ENCODE results near the gene GPR12.
"Not testable (repeated sequence)": the region's sequence is repeated elsewhere in the genome, so short reads cannot be mapped to it uniquely, and the experiment has no call there.

The GPR12 gene

DNA sequence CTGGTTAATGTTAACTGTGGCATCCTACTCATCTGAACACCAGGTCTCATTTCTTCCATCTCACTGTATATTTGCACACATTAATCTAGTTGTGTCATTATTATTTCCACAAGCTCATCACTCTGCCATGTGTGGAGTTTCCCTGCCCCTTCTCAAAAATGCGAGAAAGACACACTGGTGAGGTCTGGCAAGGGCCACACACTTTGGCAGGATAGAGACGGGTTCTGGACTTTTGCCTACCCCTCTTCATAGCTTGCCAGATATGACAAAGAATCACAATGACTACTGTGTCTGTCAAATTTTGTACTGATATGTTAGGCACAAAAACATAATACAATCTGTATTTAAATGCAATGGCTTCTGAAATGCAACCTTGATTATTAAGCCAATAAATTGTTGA lies 12.9 kb downstream of the GPR12 start:
- DNase-seq (ENCODE audit: low spot score), result no peak

DNA sequence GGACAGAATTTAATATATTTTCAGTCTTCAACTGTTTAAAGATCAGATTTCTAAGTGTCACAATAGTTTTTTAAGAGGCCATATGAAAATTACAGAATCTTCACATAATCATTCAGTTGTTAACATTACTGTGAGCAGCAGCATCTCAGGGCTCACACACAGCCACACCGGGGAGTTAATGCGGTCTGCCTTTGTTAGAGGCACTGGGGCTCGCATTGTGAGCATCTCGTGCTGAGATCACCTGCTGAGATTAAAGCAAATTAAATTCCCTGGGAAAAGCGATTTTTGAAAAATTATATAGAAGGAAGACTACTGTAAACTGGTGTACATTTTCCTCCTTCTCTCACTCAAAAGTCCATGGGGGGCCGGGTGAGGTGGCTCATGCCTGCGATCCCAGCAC lies 16.6 kb downstream of the GPR12 start:
- DNase-seq (ENCODE audit: low spot score), result no peak

DNA sequence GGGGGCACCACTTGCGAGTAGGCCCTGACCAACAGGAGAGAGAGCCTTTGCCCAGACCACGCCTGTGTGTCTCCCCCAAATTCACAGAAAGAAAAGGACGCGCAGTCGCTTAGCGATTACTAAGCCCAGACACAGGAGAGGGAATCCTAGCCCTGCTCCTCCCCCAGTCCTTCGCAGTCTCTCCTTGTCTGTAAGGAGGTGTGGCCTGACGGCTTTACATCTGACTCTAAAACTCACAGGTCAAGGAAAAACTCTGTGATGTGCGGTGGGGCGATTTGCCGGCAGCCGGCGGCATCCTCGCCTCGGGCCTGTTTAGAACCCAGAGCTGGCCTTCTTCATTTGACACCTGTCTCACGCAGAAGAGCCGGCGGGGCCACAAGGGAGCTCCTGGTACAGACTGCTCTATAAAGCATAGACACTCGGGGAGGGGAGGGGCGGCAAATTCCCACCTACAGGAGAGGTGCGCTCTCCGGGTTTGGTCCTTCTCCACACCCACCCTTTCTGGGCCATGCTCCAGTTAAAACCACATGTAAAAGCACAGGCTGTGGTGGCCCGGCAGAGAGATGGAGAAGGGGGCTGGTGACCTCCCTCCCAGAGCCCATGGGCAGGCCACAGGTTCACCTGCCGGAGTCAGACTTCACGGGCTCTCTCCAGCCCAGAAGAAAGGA lies 17.8 kb downstream of the GPR12 start:
- DNase-seq (ENCODE audit: low spot score), result no peak

DNA sequence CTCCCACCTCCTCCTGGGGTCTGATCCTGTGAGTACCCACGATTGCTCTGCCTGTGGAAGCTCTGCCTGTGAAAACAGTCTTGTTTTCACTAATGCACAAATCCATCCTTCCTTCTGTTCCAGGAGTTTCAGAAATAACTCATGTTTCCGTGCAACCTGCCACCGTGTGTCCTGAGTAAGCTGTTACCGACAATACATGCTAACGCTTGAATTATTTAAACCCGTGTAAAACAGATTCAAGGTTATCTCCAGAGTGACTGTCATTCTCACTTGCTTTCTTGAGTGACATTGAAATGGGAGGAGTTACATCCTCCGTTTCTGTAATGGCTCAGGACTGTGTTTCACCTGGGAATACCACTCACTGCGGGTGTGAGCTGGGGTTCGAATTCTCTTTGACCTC lies 24.9 kb downstream of the GPR12 start:
- no peak for DNase-seq (ENCODE audit: low spot score)

- no peak for DNase-seq (ENCODE audit: low spot score)
Observed at GRCh38 chr13:26727633-26728032, 33.0 kb downstream of the GPR12 start.

DNA sequence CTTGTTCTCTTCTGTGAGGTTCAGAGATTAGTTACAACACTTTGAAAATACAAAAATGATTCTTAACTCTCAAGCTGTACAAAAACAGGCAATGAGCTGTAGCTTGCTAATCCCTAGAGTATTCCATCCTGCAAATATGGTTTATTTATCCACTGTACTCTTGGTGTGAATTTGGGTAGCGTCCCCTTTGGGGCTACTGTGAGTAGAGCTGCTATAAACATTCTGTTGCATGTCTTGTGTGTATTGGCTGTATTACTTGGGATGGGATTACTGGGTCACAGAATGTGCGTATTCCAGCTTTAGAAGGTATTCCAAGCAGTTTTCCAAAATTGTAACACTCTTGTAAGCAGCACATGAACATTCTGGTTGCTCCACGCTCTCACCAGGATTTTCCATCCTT lies 33.5 kb downstream of the GPR12 start:
- no peak for DNase-seq (ENCODE audit: low spot score)

GRCh38 chr13:26726684-26727083 lies 33.9 kb downstream of the GPR12 start:
- DNase-seq (ENCODE audit: low spot score), result no peak

GRCh38 chr13:26723620-26724019 lies 37.0 kb downstream of the GPR12 start:
- DNase-seq (ENCODE audit: low spot score), result not testable (repeated sequence)

DNA sequence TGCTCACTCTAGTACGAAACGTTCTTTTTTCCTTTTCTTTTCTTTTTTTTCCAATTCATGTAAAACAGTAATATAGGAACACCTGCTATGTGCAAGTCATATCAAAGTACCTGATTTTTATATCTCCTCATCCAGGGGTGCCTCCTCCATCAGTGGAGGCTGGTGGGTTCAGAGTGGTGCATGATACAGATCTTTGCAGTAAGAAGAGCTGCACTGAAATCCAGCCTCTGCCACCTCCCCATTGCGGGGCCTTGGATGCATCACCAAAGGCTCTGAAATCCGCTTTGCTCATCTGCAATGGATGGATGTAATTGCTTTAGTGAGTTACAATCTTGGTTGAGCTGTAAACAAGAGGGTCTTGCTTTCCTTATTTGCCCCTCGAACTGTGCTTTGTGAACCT lies 38.3 kb downstream of the GPR12 start:
- DNase-seq (ENCODE audit: low spot score), result no peak

DNA sequence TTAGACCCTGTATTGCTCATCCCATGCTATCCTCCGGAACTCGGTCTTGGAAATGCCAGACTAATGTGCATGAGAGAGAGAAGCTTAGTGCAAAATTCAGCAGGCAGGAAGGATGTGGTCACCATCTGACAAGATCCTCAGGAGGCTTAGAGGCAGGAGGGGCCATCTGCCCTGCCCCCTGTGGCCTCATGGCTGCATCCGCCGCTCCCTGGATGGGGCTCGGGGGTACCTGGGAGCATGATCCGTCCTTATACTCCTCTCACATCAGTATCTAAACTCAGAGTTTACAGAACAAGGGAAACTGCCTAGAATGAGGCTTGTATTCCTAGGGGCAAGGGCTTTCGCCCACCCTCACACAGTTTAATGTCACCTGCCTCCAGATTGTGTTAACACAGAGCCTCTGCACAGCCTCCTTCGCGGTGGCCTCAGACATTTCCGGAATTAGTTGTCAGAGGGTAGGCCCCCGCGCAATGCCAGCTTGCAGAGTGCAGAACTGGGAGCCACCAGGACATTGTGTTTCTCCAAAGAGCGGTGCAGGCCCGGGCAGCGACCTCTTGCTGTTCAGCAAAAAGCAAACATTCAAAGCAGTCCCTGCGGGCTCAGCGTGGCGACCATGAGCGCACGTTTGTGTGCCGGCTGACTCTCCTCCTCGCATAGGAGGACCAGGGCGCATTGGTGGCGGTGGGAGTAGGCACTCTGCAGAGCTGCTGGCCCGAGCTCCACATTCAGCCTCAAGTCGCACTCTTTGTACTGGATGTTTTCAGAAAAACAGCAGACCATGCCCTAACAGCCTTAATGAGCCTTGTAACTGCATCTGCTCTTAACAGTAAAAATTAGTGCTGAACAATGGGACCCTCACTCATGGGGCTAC lies 39.1 kb downstream of the GPR12 start:
- peak; percentile 71 for DNase-seq (ENCODE audit: low spot score)

- DNase-seq (ENCODE audit: low spot score), result peak; percentile 53
Observed at GRCh38 chr13:26719356-26719945, 41.1 kb downstream of the GPR12 start.

DNA sequence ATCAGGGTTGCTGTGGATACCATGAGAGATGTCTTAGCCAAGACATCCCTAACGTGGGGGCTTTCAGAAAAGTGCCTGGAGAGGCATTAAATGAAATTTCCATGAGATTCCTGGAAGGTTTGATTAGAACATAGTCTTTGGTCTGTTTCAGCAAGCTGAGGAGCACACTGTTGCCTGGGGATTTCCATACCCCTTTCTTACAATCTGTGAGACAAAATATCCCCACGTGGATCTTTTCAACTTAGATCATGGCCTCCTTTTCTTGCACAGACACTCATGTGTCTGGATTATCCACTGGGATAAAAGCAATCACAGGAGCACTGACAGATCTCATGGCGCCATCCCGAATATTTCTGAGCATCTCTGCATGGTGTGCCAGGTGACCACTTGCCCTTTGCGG lies 41.7 kb downstream of the GPR12 start:
- DNase-seq (ENCODE audit: low spot score), result no peak

DNA sequence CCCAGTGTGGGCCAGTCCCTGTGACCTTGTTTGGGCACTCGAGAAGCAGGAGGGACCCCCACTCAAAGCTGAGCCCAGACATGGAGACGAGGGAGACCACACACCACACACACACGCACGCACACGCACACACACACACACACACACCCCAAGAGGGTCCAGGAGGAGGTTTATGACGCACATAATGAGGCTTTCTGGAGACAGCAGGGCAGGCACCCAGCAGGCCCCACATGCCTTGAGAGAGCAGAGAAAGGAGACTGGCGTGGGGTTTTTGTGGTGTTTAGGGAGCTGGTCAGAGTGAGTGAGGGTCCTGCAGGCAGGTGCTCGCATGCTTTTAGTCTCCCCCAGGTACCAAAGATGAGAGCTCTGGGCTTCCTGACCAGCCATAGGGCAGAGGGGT lies 42.4 kb downstream of the GPR12 start:
- DNase-seq (ENCODE audit: low spot score), result no peak

- DNase-seq (ENCODE audit: low spot score), result no peak
Observed at GRCh38 chr13:26716984-26717383, 43.6 kb downstream of the GPR12 start.

DNA sequence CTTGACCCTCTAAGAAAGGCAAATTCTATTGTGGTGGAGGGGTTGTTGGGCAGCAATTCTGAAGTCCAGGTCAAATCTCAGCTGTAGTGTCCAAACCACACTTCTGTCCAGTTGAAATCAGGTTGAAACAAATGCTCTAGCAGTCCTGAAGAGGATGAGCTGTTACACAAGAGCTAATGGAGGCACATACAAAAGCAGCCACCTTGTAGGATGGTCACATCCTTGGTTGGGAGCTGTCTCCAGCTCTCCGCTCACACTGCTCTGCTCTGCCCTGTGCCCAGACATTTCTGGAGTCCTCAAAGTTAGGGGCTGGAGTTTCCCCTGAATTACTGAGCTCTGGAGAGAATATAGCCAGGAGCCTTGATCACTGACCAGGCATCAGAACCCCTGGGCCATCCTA lies 47.2 kb downstream of the GPR12 start:
- no peak for DNase-seq (ENCODE audit: low spot score)

- DNase-seq (ENCODE audit: low spot score), result no peak
Observed at GRCh38 chr13:26711211-26711610, 49.4 kb downstream of the GPR12 start.

- DNase-seq (ENCODE audit: low spot score), result no peak
Observed at GRCh38 chr13:26710166-26710565, 50.4 kb downstream of the GPR12 start.

- no peak for DNase-seq (ENCODE audit: low spot score)
Observed at GRCh38 chr13:26709461-26709860, 51.1 kb downstream of the GPR12 start.

GRCh38 chr13:26708007-26708297 lies 52.6 kb downstream of the GPR12 start:
- DNase-seq (ENCODE audit: low spot score), result no peak

DNA sequence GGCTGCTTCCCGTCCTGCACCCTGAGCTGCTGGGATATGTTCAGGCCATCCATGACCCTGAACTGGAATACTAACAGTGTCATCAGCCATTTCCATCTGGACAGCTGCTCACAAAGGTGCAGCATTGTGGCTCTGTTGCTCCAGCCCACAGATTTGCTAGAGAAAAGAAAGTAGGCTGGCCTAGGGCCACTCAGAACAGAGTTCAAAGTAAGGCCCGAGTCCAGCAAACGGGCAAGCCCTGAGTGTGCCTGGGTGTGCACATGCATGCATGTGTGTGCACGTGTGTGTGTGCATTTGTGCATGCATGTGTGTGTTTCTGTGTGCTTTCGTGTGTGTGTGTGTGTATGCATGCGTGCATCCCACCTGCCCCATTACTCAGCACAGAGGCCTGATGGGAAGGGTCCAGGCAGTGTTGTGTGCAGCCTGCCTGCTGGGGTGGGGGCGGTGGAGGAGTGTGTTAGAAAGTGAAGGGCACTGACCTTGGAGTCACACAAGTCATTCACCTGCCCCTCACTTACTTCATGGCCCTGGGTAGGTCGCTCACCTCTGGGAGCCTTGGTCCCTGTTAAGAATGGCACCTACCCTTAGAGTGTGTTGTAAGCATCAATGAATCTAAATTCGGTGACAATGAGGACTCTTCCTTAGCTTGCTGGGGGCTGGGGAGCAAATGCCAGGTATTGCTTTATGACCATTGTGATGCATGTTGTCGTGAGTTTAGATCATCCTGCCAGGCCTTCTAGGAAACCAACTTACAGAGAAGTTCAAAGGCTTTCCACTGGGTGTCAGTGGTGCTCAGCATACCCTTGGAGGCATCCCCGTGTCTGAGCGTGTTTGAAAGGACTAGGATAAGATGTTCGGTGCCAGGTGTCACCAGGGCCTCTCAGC lies 53.2 kb downstream of the GPR12 start:
- peak; percentile 78 for DNase-seq (ENCODE audit: low spot score)

DNA sequence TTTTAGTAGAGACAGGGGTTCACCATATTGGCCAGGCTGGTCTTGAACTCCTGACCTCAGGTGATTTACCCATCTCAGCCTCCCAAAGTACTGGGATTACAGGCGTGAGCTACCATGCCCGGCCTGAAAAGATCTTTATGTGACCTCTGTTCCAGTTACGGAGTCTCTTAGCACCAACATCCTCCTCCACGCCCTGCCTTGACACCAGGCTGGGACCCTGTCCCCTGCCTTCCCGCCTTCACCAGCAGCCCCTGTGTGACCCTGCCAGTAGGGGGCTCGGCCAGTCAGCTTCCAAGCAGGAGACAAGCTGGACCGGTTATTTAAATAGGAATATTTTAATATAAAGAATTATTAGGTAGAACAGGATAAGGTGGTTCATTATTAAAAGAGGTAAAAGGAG lies 54.2 kb downstream of the GPR12 start:
- no peak for DNase-seq (ENCODE audit: low spot score)

DNA sequence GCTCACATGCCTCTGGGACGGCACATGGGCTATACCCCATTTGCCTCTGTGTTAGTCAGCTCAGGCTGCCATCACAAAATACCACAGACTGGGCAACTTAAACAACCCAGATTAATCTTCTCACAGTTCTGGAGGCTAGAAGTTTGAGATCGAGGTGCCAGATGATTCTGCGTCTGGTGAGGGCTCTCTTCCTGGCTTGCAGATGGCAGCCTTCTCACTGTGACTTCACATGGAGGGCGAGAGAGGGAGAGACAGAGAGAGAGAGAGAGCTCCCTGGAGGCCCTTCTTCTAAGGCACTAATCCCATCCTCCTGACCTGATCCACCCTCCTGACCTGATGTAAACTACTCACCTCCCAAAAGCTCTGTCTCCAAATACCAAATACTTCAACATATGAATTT lies 55.0 kb downstream of the GPR12 start:
- no peak for DNase-seq (ENCODE audit: low spot score)
